ENCODE results near the gene MYL4.

DNA sequence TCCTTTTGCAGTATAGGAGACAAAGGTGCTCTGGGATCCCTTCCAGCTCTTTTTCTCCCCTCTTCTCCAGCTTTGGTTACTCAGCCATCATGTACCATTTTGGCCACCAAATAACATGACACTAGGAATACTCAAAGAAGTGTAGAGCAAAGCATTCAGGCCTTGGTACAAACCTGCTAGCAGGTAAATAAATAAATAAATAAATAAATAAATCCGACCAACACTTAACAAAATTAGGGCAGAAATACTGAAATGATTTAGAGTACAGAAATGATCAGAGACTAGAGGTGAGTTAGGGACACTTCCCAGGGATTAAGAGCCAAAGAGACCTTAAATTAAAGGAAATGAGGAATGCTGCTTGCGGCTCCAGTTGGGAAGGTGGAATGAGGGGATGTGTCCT, 26.8 kb downstream of the MYL4 start:
- TF ChIP-seq, protein P1, sequence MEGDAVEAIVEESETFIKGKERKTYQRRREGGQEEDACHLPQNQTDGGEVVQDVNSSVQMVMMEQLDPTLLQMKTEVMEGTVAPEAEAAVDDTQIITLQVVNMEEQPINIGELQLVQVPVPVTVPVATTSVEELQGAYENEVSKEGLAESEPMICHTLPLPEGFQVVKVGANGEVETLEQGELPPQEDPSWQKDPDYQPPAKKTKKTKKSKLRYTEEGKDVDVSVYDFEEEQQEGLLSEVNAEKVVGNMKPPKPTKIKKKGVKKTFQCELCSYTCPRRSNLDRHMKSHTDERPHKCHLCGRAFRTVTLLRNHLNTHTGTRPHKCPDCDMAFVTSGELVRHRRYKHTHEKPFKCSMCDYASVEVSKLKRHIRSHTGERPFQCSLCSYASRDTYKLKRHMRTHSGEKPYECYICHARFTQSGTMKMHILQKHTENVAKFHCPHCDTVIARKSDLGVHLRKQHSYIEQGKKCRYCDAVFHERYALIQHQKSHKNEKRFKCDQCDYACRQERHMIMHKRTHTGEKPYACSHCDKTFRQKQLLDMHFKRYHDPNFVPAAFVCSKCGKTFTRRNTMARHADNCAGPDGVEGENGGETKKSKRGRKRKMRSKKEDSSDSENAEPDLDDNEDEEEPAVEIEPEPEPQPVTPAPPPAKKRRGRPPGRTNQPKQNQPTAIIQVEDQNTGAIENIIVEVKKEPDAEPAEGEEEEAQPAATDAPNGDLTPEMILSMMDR (IDR thresholded peaks at IDR 0.05; ENCODE audit: low read length) = no peak
- TF ChIP-seq EZH2 (IDR thresholded peaks at IDR 0.05; ENCODE audit: borderline replicate concordance, low read length) = no peak
